Measurements from ENCODE around the gene ADGRG3. TPM values are rescaled to one million over a fixed set of nuclear protein-coding genes. Genes with fewer than 3 reads are reported as not detected.
"Not testable (repeated sequence)": the region's sequence is repeated elsewhere in the genome, so short reads cannot be mapped to it uniquely, and the experiment has no call there.

ADGRG3 gene
- total RNA-seq, 1 donor from 2014 or later, result 0.16 TPM

DNA sequence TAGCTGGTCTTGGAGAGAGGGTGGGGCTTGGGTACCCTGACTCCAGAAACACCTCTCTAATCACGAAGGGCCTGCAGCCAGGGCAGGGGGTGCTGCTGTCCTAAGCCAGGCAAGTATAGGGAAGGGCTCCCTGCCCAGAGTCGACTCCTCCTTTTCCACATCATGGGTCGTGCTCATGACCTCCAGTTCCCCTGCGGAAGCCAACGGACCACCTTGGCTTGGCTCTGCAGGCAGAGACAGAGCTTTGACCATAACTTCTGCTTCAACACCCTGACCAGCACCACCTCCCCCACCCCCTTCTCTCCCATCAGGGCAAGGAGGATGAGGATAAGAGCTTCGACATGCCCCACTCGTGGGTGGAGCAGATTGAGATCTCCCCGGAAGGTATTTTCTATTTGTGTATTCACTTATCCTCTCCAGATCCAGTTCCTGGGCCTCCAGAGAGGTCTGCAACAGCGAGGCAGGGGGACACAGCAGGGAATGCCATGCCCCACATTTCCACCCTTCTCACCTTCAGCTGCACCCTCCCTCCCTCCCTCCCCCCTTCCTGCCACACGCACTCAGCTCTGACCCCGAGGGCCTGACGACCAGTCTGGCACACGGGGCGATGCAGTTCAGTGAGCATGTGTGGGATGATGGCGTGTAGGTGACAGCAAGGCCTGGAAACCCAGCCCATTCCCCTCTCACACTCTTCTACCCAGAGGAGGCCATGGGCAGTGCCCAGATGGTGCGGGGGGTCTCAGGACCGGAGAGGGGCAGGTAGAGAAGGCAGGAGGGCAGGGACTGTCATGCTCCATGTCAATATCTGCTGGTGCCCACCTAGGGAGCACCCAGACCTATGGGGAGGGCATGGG is 53.5 kb downstream of the ADGRG3 start:
- DNase-seq, result no peak

GRCh38 chr16:57722210-57722499 is 54.0 kb downstream of the ADGRG3 start:
- DNase-seq, result no peak

DNA sequence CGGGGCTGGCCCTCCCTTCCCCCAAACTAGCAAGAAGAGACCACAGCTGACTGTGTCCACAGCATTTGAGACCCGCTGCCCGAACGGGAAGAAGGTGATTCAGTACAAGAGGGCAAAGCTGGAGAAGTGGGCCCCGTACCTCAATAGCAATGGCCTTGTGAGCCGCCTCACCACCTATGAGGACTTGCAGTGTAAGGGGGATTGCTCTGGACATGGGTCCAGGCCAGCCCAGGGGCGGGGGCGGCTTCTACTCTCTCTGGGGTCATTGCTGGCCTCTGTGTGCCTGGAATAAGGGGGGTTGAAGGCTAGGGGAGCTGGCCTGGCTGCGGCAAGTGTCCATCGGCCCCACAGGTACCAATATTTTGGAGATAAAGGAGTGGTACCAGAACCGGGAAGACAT is 54.5 kb downstream of the ADGRG3 start:
- DNase-seq, result no peak

- no peak for DNase-seq
Observed at GRCh38 chr16:57723170-57723569, 55.1 kb downstream of the ADGRG3 start.

- DNase-seq, result no peak
Observed at GRCh38 chr16:57724531-57724930, 56.4 kb downstream of the ADGRG3 start.

DNA sequence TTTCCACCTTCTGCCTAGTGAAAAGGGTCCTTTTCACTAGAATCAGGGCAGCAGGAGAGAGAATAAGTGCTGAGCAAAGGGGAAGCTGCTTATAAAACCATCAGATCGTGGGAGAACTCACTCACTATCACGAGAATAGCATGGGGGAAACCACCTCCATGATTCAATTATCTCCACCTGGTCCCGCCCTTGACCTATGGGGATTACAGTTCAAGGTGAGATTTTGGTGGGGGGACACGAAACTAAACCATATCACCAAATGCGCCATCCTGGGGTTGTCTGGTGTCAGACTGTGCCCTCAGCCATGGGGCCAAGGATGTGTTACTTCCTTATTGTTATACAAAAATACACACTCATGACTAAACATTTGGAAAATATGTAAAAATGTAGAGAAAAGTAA is 57.0 kb downstream of the ADGRG3 start:
- no peak for DNase-seq

- DNase-seq, result no peak
Observed at GRCh38 chr16:57725554-57725953, 57.4 kb downstream of the ADGRG3 start.

- no peak for DNase-seq
Observed at GRCh38 chr16:57725976-57726375, 57.9 kb downstream of the ADGRG3 start.

- no peak for DNase-seq
Observed at GRCh38 chr16:57726433-57726947, 58.4 kb downstream of the ADGRG3 start.

- no peak for DNase-seq
Observed at GRCh38 chr16:57727610-57728009, 59.5 kb downstream of the ADGRG3 start.

- no peak for DNase-seq
Observed at GRCh38 chr16:57728336-57729181, 60.5 kb downstream of the ADGRG3 start.

DNA sequence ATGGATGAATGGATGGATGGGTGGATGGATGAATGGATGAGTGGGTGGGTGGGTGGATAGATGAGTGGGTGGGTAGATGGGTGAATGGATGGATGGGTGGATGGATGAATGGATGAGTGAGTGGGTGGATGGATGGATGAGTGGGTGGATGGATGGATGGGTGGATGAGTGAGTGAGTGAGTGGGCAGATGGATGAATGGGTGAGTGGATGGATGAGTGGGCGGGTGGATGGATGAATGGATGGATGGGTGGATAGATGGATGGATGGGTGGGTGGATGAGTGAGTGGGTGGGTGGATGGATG is 61.0 kb downstream of the ADGRG3 start:
- no peak for DNase-seq

GRCh38 chr16:57729852-57730251 is 61.7 kb downstream of the ADGRG3 start:
- not testable (repeated sequence) for DNase-seq

DNA sequence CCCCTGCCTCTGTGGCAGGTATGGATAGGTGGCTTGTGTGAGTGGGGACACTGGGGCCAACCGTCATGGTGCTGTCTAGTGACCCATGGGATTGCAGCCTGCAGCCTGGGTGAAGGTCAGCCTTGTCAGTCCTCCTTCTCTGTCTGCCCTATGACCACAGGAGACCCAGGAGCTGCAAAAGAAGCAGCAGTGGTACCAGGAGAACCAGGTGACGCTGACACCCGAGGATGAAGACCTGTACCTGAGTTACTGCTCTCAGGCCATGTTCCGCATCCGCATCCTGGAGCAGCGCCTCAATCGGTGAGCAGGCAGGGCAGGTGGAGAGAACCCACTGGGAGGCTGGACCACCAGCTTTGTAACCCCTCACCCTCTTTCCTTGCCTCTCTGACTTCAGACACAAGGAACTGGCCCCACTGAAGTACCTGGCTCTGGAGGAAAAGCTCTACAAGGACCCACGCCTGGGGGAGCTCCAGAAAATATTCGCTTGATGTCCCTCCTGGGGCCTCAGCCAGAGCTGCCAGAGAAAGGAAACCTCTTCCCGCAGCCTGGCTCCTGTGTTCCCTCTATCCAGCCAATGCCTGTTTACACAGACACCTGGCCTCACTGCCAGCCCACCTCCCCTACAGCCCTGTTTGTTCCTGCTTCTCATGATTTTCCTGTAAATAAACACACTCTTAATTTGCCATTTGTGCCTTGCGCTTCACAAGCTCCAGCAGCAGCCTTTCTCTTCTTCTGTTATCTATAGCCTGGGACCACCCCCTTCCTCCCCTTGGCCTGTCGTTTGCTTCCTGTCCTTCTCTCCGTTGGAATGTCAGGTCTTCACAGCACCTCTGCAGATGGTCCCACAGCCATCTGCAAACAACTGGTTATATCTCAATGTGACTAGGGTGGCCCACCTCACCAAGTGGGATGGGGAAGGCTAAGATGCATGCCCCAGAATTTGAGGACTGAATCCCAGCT is 62.9 kb downstream of the ADGRG3 start:
- DNase-seq, result no peak

- DNase-seq, result no peak
Observed at GRCh38 chr16:57732037-57732436, 63.9 kb downstream of the ADGRG3 start.

- no peak for DNase-seq
Observed at GRCh38 chr16:57732714-57733113, 64.6 kb downstream of the ADGRG3 start.

GRCh38 chr16:57734308-57734924 is 66.3 kb downstream of the ADGRG3 start:
- no peak for DNase-seq

GRCh38 chr16:57734925-57735754 is 67.0 kb downstream of the ADGRG3 start:
- peak; percentile 99 for DNase-seq

- no peak for DNase-seq
Observed at GRCh38 chr16:57735755-57736418, 67.8 kb downstream of the ADGRG3 start, which contains the start of gene KATNB1. Gene KATNB1, plus strand, starts transcription at chr16:57735770. Its CDS starts 1,474 bp downstream, at chr16:57737244.

Measured in occipital lobe (tissue), 2 donors.